Fibroblast of pulmonary artery (primary cell): ENCODE results near the gene CEMIP2.

Experiments used
- DNase-seq: peaks from one replicate; pipeline ENCODE4 v3.0.0-alpha.2; 2010; ENCODE audit warnings: low read depth
- H3K4me3 ChIP-seq: replicated peaks from 2 replicates; pipeline ENCODE4 v1.5.1; 2011; ENCODE audit warnings: low read depth, mild to moderate bottlenecking, control low read depth, low read length, moderate library complexity
- CTCF ChIP-seq: IDR thresholded peaks from 2 replicates; pipeline ENCODE4 v1.5.1; 2011; ENCODE audit warnings: mild to moderate bottlenecking, control low read depth, low read length, inconsistent platforms; ENCODE audit errors: missing control alignments

The CEMIP2 gene

GRCh38 chr9:71772726-71773125 is 4.4 kb upstream of the CEMIP2 start:
- no peak for DNase-seq
- no peak overlapping the region for H3K4me3 ChIP-seq
- no peak for TF ChIP-seq CTCF

- TF ChIP-seq CTCF = no peak
- DNase-seq = no peak
- H3K4me3 ChIP-seq = no peak overlapping the region
These were observed 1.9 kb upstream of the CEMIP2 start for GRCh38 chr9:71770170-71770569.

GRCh38 chr9:71769175-71770161 is 1.2 kb upstream of the CEMIP2 start:
- peak; percentile 24 for DNase-seq
- TF ChIP-seq CTCF = no peak
- peak overlapping the region; percentile 63 for H3K4me3 ChIP-seq

- DNase-seq = peak; percentile 35
- TF ChIP-seq CTCF = no peak
- peak overlapping the region; percentile 60 for H3K4me3 ChIP-seq
These were observed 464 bp downstream of the CEMIP2 start for GRCh38 chr9:71767776-71768321.

- no peak for TF ChIP-seq CTCF
- H3K4me3 ChIP-seq = peak overlapping the region; percentile 60
- DNase-seq = no peak
These were observed 1.0 kb downstream of the CEMIP2 start for GRCh38 chr9:71767163-71767775.

GRCh38 chr9:71766663-71767062 is 1.6 kb downstream of the CEMIP2 start:
- DNase-seq = no peak
- TF ChIP-seq CTCF = no peak
- H3K4me3 ChIP-seq = peak overlapping the region; percentile 60
